HepG2 (cell line): ENCODE results near the gene ZNF331. TPM values are rescaled to one million over a fixed set of nuclear protein-coding genes. Genes with fewer than 3 reads are reported as not detected.

Experiments used
- ARID5B ChIP-seq: IDR thresholded peaks from 2 replicates; pipeline ENCODE4 v1.4.0; 2020; ENCODE audit warnings: mild to moderate bottlenecking, missing genetic modification reagents
- ATF7 ChIP-seq, 2 experiments: fragments of 450-650 bp in 1 of 2; sonication (generic) in 1 of 2; formaldehyde crosslinking in 1 of 2; IDR thresholded peaks; 2 replicates each; pipeline versions ENCODE4 v1.4.0 to v1.6.1; 2016 to 2020; ENCODE audit warnings: antibody characterized with exemption in 1 of 2, mild to moderate bottlenecking in 1 of 2, missing genetic modification reagents in 1 of 2
- CENPX ChIP-seq: sonication (generic); formaldehyde crosslinking; IDR thresholded peaks from 2 replicates; pipeline ENCODE4 v1.9.0; 2021; ENCODE audit warnings: mild to moderate bottlenecking, missing genetic modification reagents, moderate library complexity
- CREB1 ChIP-seq, 2 experiments: fragments of 450-650 bp in 1 of 2; IDR thresholded peaks; 2 replicates each; pipeline ENCODE4 v1.6.1; 2016 to 2017; ENCODE audit warnings: control low read depth in 1 of 2, mild to moderate bottlenecking in 1 of 2, missing compliant biosample characterization in 1 of 2, missing genetic modification characterization in 1 of 2
- CSRNP2 ChIP-seq: sonication (generic); formaldehyde crosslinking; conservative IDR thresholded peaks from 2 replicates; pipeline ENCODE4 v1.8.0; 2022; ENCODE audit warnings: low read depth, missing genetic modification reagents
- HNF4A ChIP-seq: sonication (generic); formaldehyde crosslinking; IDR thresholded peaks from 2 replicates; pipeline ENCODE4 v1.4.0; 2020; ENCODE audit warnings: missing genetic modification reagents
- HNF4G ChIP-seq, 2 experiments: sonication (generic) in 1 of 2; formaldehyde crosslinking in 1 of 2; IDR thresholded peaks; 2 replicates each; pipeline versions ENCODE4 v1.4.0 to v1.6.1; 2011 to 2020; ENCODE audit warnings: borderline replicate concordance in 2 of 2, low read depth in 2 of 2, mild to moderate bottlenecking in 2 of 2, low read length in 1 of 2, missing genetic modification reagents in 1 of 2, moderate library complexity in 1 of 2
- IKZF1 ChIP-seq: fragments of 450-650 bp; IDR thresholded peaks from 2 replicates; pipeline ENCODE4 v1.7.1; 2016
- MATR3 ChIP-seq: sonication (generic); formaldehyde crosslinking; IDR thresholded peaks from 2 replicates; pipeline ENCODE4 v1.4.0; 2020; ENCODE audit warnings: missing genetic modification reagents
- NFKBIZ ChIP-seq: IDR thresholded peaks from 2 replicates; pipeline ENCODE4 v1.6.1; 2018; ENCODE audit warnings: missing genetic modification reagents, missing compliant biosample characterization
- SALL1 ChIP-seq: sonication (generic); formaldehyde crosslinking; IDR thresholded peaks from 2 replicates; pipeline ENCODE4 v1.8.0; 2022; ENCODE audit warnings: mild to moderate bottlenecking, missing genetic modification reagents
- SP2 ChIP-seq: sonication (generic); formaldehyde crosslinking; IDR thresholded peaks from 2 replicates; pipeline ENCODE4 v1.5.1; 2020; ENCODE audit warnings: mild to moderate bottlenecking, missing genetic modification reagents
- STAG1 ChIP-seq: sonication (generic); formaldehyde crosslinking; IDR thresholded peaks from 2 replicates; pipeline ENCODE4 v1.4.0; 2020; ENCODE audit warnings: missing genetic modification reagents
- TBX2 ChIP-seq: sonication (generic); formaldehyde crosslinking; IDR thresholded peaks from 2 replicates; pipeline ENCODE4 v1.5.0; 2020; ENCODE audit warnings: missing genetic modification reagents, mild to moderate bottlenecking, borderline replicate concordance
- ZFP37 ChIP-seq: sonication (generic); formaldehyde crosslinking; IDR thresholded peaks from 2 replicates; pipeline ENCODE4 v1.4.0; 2020; ENCODE audit warnings: missing genetic modification reagents, borderline replicate concordance
- ZNF777 ChIP-seq: sonication (generic); formaldehyde crosslinking; IDR thresholded peaks from 2 replicates; pipeline ENCODE4 v1.4.0; 2020; ENCODE audit warnings: missing genetic modification reagents
- ZNF788 ChIP-seq: sonication (generic); formaldehyde crosslinking; IDR thresholded peaks from 2 replicates; pipeline ENCODE4 v1.5.0; 2020; ENCODE audit warnings: mild to moderate bottlenecking, missing genetic modification reagents, borderline replicate concordance
- ZNF879 ChIP-seq: sonication (generic); formaldehyde crosslinking; IDR thresholded peaks from 2 replicates; pipeline ENCODE4 v1.8.1; 2023; ENCODE audit warnings: missing genetic modification reagents
- polyA plus RNA-seq, 8 experiments: library from polyadenylated mRNA; depleted of rRNA in 3 of 8; stranded (reverse) in 7 of 8; unstranded in 1 of 8; fragments of >200 nt; fragmentation: Illumina TruSeq in 4 of 8; extraction: Trizol in 4 of 8; gene quantifications; 2 replicates each; pipeline versions ENCODE4 v1.2.1 to v1.2.3, GENCODE V29; 2011 to 2016; ENCODE audit warnings: low read depth in 4 of 8, missing spikeins in 1 of 8, mixed read lengths in 1 of 8; ENCODE audit not compliant: insufficient read depth in 1 of 8
- total RNA-seq, 5 experiments: library from RNA; depleted of rRNA; stranded (reverse); fragments of >200 nt; fragmentation: Illumina TruSeq; extraction: Trizol; gene quantifications; 2 replicates each; pipeline ENCODE4 v1.2.3, GENCODE V29; 2016; ENCODE audit warnings: low read depth in 1 of 5
- TF ChIP-seq, protein P1 (sequence below): sonication (generic); formaldehyde crosslinking; conservative IDR thresholded peaks from 2 replicates; pipeline ENCODE4 v1.4.0; 2020; ENCODE audit warnings: mild to moderate bottlenecking, missing genetic modification reagents, moderate library complexity
- TF ChIP-seq, protein P2 (sequence below): IDR thresholded peaks from 2 replicates; pipeline ENCODE4 v1.6.1; 2016; ENCODE audit warnings: low read depth, control low read depth

Gene ZNF331
- total and polyA plus RNA-seq, 2 of the 13 experiments (the other 11 are each of a cell fraction or from before 2014, with no cell fraction given) = 8.2 to 13.3 TPM

- TF ChIP-seq ARID5B (0 out of 2 replicates have a peak, but pooled peaks have one; percentile 26), CREB1 (IDR thresholded peaks at IDR 0.05) (no peak), CREB1 (CRISPR knock-in tag; IDR thresholded peaks at IDR 0.05) (no peak), ZNF879 (no peak), CSRNP2 (CRISPR knock-in tag) (no peak), HNF4A (CRISPR knock-in tag) (peak; percentile 78), CENPX (CRISPR knock-in tag) (no peak), ATF7 (IDR thresholded peaks at IDR 0.05) (no peak), ATF7 (CRISPR knock-in tag; IDR thresholded peaks at IDR 0.05) (no peak), IKZF1 (no peak), SP2 (no peak), STAG1 (no peak), SALL1 (CRISPR knock-in tag) (peak; percentile 26; the same call in 1 of the 2 replicates), HNF4G (IDR thresholded peaks at IDR 0.05; ENCODE audit: borderline replicate concordance, low read depth, low read length) (0 out of 2 replicates have a peak, but pooled peaks have one; percentile 17), HNF4G (CRISPR knock-in tag; IDR thresholded peaks at IDR 0.05; ENCODE audit: borderline replicate concordance, low read depth) (no peak), MATR3 (CRISPR knock-in tag) (no peak), ZNF788 (CRISPR knock-in tag) (no peak), ZNF777 (CRISPR knock-in tag) (no peak), TBX2 (CRISPR knock-in tag) (0 out of 2 replicates have a peak, but pooled peaks have one; percentile 16), ZFP37 (CRISPR knock-in tag) (no peak), NFKBIZ (CRISPR knock-in tag) (no peak)
- TF ChIP-seq, protein P1, sequence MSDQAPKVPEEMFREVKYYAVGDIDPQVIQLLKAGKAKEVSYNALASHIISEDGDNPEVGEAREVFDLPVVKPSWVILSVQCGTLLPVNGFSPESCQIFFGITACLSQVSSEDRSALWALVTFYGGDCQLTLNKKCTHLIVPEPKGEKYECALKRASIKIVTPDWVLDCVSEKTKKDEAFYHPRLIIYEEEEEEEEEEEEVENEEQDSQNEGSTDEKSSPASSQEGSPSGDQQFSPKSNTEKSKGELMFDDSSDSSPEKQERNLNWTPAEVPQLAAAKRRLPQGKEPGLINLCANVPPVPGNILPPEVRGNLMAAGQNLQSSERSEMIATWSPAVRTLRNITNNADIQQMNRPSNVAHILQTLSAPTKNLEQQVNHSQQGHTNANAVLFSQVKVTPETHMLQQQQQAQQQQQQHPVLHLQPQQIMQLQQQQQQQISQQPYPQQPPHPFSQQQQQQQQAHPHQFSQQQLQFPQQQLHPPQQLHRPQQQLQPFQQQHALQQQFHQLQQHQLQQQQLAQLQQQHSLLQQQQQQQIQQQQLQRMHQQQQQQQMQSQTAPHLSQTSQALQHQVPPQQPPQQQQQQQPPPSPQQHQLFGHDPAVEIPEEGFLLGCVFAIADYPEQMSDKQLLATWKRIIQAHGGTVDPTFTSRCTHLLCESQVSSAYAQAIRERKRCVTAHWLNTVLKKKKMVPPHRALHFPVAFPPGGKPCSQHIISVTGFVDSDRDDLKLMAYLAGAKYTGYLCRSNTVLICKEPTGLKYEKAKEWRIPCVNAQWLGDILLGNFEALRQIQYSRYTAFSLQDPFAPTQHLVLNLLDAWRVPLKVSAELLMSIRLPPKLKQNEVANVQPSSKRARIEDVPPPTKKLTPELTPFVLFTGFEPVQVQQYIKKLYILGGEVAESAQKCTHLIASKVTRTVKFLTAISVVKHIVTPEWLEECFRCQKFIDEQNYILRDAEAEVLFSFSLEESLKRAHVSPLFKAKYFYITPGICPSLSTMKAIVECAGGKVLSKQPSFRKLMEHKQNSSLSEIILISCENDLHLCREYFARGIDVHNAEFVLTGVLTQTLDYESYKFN (CRISPR knock-in tag) = peak; percentile 62
- TF ChIP-seq, protein P2, sequence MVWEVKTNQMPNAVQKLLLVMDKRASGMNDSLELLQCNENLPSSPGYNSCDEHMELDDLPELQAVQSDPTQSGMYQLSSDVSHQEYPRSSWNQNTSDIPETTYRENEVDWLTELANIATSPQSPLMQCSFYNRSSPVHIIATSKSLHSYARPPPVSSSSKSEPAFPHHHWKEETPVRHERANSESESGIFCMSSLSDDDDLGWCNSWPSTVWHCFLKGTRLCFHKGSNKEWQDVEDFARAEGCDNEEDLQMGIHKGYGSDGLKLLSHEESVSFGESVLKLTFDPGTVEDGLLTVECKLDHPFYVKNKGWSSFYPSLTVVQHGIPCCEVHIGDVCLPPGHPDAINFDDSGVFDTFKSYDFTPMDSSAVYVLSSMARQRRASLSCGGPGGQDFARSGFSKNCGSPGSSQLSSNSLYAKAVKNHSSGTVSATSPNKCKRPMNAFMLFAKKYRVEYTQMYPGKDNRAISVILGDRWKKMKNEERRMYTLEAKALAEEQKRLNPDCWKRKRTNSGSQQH (CRISPR knock-in tag) = no peak
These were observed 19.8 kb upstream of the ZNF331 start (continued) for GRCh38 chr19:53518121-53518520.
